PC-3 (cell line): ENCODE data around the gene C19orf25. TPM values are rescaled to one million over a fixed set of nuclear protein-coding genes. Genes with fewer than 3 reads are reported as not detected.

Source experiments
- ATAC-seq: fragments of 200-7000 bp; cut with Tn5 transposase; 2 replicates; pipeline ENCODE4 v1.9.1; 2020; ENCODE audit warnings: mild to moderate bottlenecking, moderate library complexity
- BruUV-seq: library from RNA; stranded (reverse); fragments of 400-500 nt; replicated peaks from 2 replicates; lab custom pipeline; 2021; lab: Mats Ljungman, UMichigan
- CTCF ChIA-PET: fragments of 300-600 bp; sonication (Branson Sonifier 250); formaldehyde crosslinking; loops from one replicate; lab custom pipeline; 2022; ENCODE audit warnings: antibody characterized with exemption; lab: Charles Lee
- POLR2A ChIA-PET: fragments of 300-600 bp; sonication (Branson Sonifier 250); formaldehyde crosslinking; loops from one replicate; lab custom pipeline; 2022; ENCODE audit warnings: antibody characterized with exemption; ENCODE audit not compliant: unreplicated experiment; lab: Charles Lee
- DNase-seq: peaks from one replicate; pipeline ENCODE4 v3.0.0-alpha.2; 2015
- H2AFZ ChIP-seq: fragments of 300-600 bp; sonication (generic); 2 replicates; pipeline ENCODE4 v1.6.0; 2016; ENCODE audit warnings: antibody characterized with exemption, low read length
- H3F3A ChIP-seq: fragments of 300-600 bp; sonication (generic); one replicate; pipeline ENCODE4 v1.6.0; 2017; ENCODE audit warnings: antibody characterized with exemption, low read length, control low read depth, mild to moderate bottlenecking; ENCODE audit not compliant: unreplicated experiment
- H3K27ac ChIP-seq: fragments of 300-600 bp; sonication (generic); 2 replicates; pipeline ENCODE4 v1.5.1; 2016; ENCODE audit warnings: mild to moderate bottlenecking, low read length
- H3K27me3 ChIP-seq: fragments of 300-600 bp; sonication (generic); 2 replicates; pipeline ENCODE4 v1.6.1; 2016; ENCODE audit warnings: low read length, mixed read lengths
- H3K36me3 ChIP-seq: fragments of 300-600 bp; sonication (generic); 2 replicates; pipeline ENCODE4 v1.6.1; 2016; ENCODE audit warnings: low read depth, mixed run types, low read length, mixed read lengths
- H3K4me1 ChIP-seq: fragments of 300-600 bp; sonication (generic); 2 replicates; pipeline ENCODE4 v1.5.1; 2016; ENCODE audit warnings: low read length; ENCODE audit not compliant: insufficient read depth
- H3K4me2 ChIP-seq: fragments of 300-600 bp; sonication (generic); 2 replicates; pipeline ENCODE4 v1.6.0; 2016; ENCODE audit warnings: low read length
- H3K4me3 ChIP-seq: fragments of 300-600 bp; sonication (generic); 2 replicates; pipeline ENCODE4 v1.5.1; 2016; ENCODE audit warnings: mild to moderate bottlenecking, low read length, mixed read lengths
- H3K79me2 ChIP-seq: fragments of 300-600 bp; sonication (generic); 2 replicates; pipeline ENCODE4 v1.6.1; 2017; ENCODE audit warnings: low read length, mixed read lengths
- H3K9ac ChIP-seq: fragments of 300-600 bp; sonication (generic); 2 replicates; pipeline ENCODE4 v1.6.0; 2016; ENCODE audit warnings: mild to moderate bottlenecking, low read length
- H3K9me2 ChIP-seq: fragments of 300-600 bp; sonication (generic); replicated peaks from 2 replicates; pipeline ENCODE4 v1.6.1; 2016; ENCODE audit warnings: mixed run types, low read length, mixed read lengths
- H3K9me3 ChIP-seq: fragments of 300-600 bp; sonication (generic); 2 replicates; pipeline ENCODE4 v1.6.1; 2016; ENCODE audit warnings: low read length, mixed read lengths
- H4K20me1 ChIP-seq: fragments of 300-600 bp; sonication (generic); 2 replicates; pipeline ENCODE4 v1.6.1; 2016; ENCODE audit warnings: low read length, mixed read lengths
- CTCF ChIP-seq: fragments of 300-600 bp; sonication (generic); conservative IDR thresholded peaks from 2 replicates; pipeline ENCODE4 v1.5.1; 2017; ENCODE audit warnings: antibody characterized with exemption, low read depth, mild to moderate bottlenecking, low read length
- EZH2 ChIP-seq: fragments of 300-600 bp; sonication (generic); IDR thresholded peaks from one replicate; pipeline ENCODE4 v1.6.1; 2017; ENCODE audit warnings: antibody characterized with exemption, mild to moderate bottlenecking, low read length; ENCODE audit not compliant: unreplicated experiment
- EZH2phosphoT487 ChIP-seq: fragments of 300-600 bp; sonication (generic); IDR thresholded peaks from 2 replicates; pipeline ENCODE4 v1.6.1; 2018; ENCODE audit warnings: mild to moderate bottlenecking, antibody characterized with exemption, low read length, borderline replicate concordance
- intact Hi-C: fragments of 100-400 bp; cut with micrococcal nuclease; formaldehyde crosslinking; loops from 2 replicates; pipeline ENCODE4 v1.9.0; 2023
- total RNA-seq: library from RNA; depleted of rRNA; stranded (reverse); fragments of >200 nt; gene quantifications from 2 replicates; pipeline ENCODE4 v1.2.3, GENCODE V29; 2014

C19orf25 gene
- total RNA-seq, 1 experiment from 2014 or later, result 45.0 TPM

GRCh38 chr19:1486720-1487575 is 7.9 kb upstream of the C19orf25 start:
- DNase-seq, result no peak
- Histone ChIP-seq H3K9me2 (no peaks in the 10 kb centered on the region), H3K9me3 (no peaks in the 10 kb centered on the region), H3K4me3 (no peak overlapping the region), H3K4me1 (0 out of 2 replicates have a peak, but pooled peaks cover 3% of the 10 kb centered on the region), H3F3A (no peaks in the 10 kb centered on the region), H3K36me3 (no peaks in the 10 kb centered on the region), H4K20me1 (no peaks in the 10 kb centered on the region), H3K79me2 (0 out of 2 replicates have a peak, but pooled peaks cover 2% of the 10 kb centered on the region), H3K4me2 (no peak overlapping the region), H3K27ac (no peak overlapping the region), H2AFZ (no peak overlapping the region), H3K27me3 (no peaks in the 10 kb centered on the region), H3K9ac (no peak overlapping the region)
- no peak for TF ChIP-seq EZH2phosphoT487
- no peak for TF ChIP-seq EZH2
- TF ChIP-seq CTCF, result no peak
- ChIA-PET CTCF (no interaction called here), POLR2A (no interaction called here)
- BruUV-seq, result no TSS peak
- intact Hi-C loops, result no loop called here
- no peak for ATAC-seq

GRCh38 chr19:1483979-1484428 is 5.0 kb upstream of the C19orf25 start:
- Histone ChIP-seq H3F3A (no peaks in the 10 kb centered on the region), H3K9me3 (no peaks in the 10 kb centered on the region), H3K36me3 (no peaks in the 10 kb centered on the region), H3K27ac (no peak overlapping the region), H3K9me2 (no peaks in the 10 kb centered on the region), H3K79me2 (0 out of 2 replicates have a peak, but pooled peaks cover under 1% of the 10 kb centered on the region), H2AFZ (no peak overlapping the region), H3K4me3 (no peak overlapping the region), H3K9ac (no peak overlapping the region), H3K27me3 (no peaks in the 10 kb centered on the region), H3K4me1 (no peaks in the 10 kb centered on the region), H4K20me1 (no peaks in the 10 kb centered on the region), H3K4me2 (no peak overlapping the region)
- no peak for ATAC-seq
- TF ChIP-seq CTCF (no peak), EZH2phosphoT487 (no peak), EZH2 (no peak)
- DNase-seq, result no peak
- no TSS peak for BruUV-seq
- ChIA-PET CTCF (no interaction called here), POLR2A (no interaction called here)
- intact Hi-C loops, result no loop called here
